GM19463 (cell line): ENCODE measurements around the gene CRYBB1.

Source experiments
- ATAC-seq: cut with Tn5 transposase; IDR thresholded peaks from one replicate; pipeline ENCODE4 v1.9.1; 2021; ENCODE audit warnings: mild to moderate bottlenecking, moderate library complexity; ENCODE audit not compliant: unreplicated experiment

The CRYBB1 gene

GRCh38 chr22:26617271-26618199 is at the start of gene CRYBB1:
Gene CRYBB1, minus strand, starts transcription at chr22:26618027. Its CDS starts 1,708 bp downstream, at chr22:26616319.
- no peak for ATAC-seq

- ATAC-seq: no peak
Measured at GRCh38 chr22:26667140-26667539, 49.3 kb upstream of the CRYBB1 start.

GRCh38 chr22:26665813-26666231 is 48.0 kb upstream of the CRYBB1 start:
- ATAC-seq: peak; percentile 19

- ATAC-seq: no peak
Measured at GRCh38 chr22:26663374-26663923, 45.6 kb upstream of the CRYBB1 start.

- no peak for ATAC-seq
Measured at GRCh38 chr22:26662160-26662559, 44.3 kb upstream of the CRYBB1 start.

- no peak for ATAC-seq
Measured at GRCh38 chr22:26660961-26661578, 43.2 kb upstream of the CRYBB1 start.

GRCh38 chr22:26660356-26660755 is 42.5 kb upstream of the CRYBB1 start:
- ATAC-seq: no peak

- ATAC-seq: peak; percentile 76
Measured at GRCh38 chr22:26658671-26659478, 41.0 kb upstream of the CRYBB1 start.

- ATAC-seq: no peak
Measured at GRCh38 chr22:26658161-26658560, 40.3 kb upstream of the CRYBB1 start.

- no peak for ATAC-seq
Measured at GRCh38 chr22:26656891-26657851, 39.3 kb upstream of the CRYBB1 start, which contains the start of gene MIAT. Gene MIAT, plus strand, starts transcription at chr22:26657588.

- ATAC-seq: no peak
Measured at GRCh38 chr22:26651815-26652214, 34.0 kb upstream of the CRYBB1 start.

GRCh38 chr22:26650722-26651421 is 33.0 kb upstream of the CRYBB1 start:
- ATAC-seq: no peak

- no peak for ATAC-seq
Measured at GRCh38 chr22:26648528-26649388, 30.9 kb upstream of the CRYBB1 start.

- no peak for ATAC-seq
Measured at GRCh38 chr22:26648011-26648497, 30.2 kb upstream of the CRYBB1 start.

GRCh38 chr22:26646158-26646557 is 28.3 kb upstream of the CRYBB1 start:
- no peak for ATAC-seq

GRCh38 chr22:26643418-26644100 is 25.7 kb upstream of the CRYBB1 start:
- ATAC-seq: no peak
